Measurements from ENCODE around the gene PLCB3.
"Not testable (repeated sequence)": the region's sequence is repeated elsewhere in the genome, so short reads cannot be mapped to it uniquely, and the experiment has no call there.

PLCB3 gene

GRCh38 chr11:64294774-64295173 lies 43.4 kb downstream of the PLCB3 start:
- in situ Hi-C loops (cut with MboI; ENCODE audit: low pct_unique_long_range_greater_than_20kb, low sequenced_read_pairs) = no loop called here
- DNase-seq = no peak

DNA sequence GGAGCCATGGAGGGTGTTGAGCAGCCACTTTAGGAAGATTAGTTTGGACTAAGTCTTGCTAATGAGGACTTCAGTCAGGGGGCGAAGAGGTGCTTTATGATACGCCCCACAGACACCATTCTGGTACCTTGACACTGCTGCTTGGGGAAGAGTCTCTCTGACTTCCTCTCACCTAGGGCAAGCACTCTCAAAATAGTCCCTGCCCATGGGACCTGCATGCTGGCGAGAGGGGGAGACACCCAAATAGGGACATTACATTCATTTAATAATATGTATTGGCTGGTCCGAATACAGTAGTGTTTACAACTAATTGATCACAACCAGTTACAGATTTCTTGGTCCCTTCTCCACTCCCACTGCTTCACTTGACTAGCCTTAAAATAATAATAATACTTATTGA lies 44.4 kb downstream of the PLCB3 start:
- DNase-seq = no peak
- in situ Hi-C loops (cut with MboI; ENCODE audit: low pct_unique_long_range_greater_than_20kb, low sequenced_read_pairs) = no loop called here

DNA sequence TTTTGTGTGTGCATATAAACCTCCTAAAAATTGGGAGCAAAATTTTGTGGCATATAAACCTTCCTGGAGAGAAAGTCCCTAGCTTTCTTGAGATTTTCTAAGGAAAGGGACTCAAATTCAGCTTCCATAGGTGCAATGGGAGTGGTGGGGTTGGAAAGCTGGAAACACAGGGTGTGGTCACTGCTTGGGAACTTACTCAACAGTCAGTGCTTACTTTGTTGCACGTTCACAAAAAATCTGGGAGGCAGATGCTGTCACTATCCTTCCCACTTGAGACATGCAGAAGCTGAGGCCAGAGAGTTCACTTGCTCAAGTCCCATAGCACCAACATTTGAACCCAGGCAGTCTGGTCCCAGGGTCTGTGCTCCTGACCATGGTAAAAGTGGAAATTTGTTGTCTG lies 44.9 kb downstream of the PLCB3 start:
- no peak for DNase-seq
- in situ Hi-C loops (cut with MboI; ENCODE audit: low pct_unique_long_range_greater_than_20kb, low sequenced_read_pairs) = no loop called here

GRCh38 chr11:64296830-64297698 lies 45.7 kb downstream of the PLCB3 start:
- in situ Hi-C loops (cut with MboI; ENCODE audit: low pct_unique_long_range_greater_than_20kb, low sequenced_read_pairs) = no loop called here
- DNase-seq = no peak

GRCh38 chr11:64297699-64298358 lies 46.5 kb downstream of the PLCB3 start:
- DNase-seq = no peak
- in situ Hi-C loops (cut with MboI; ENCODE audit: low pct_unique_long_range_greater_than_20kb, low sequenced_read_pairs) = no loop called here

DNA sequence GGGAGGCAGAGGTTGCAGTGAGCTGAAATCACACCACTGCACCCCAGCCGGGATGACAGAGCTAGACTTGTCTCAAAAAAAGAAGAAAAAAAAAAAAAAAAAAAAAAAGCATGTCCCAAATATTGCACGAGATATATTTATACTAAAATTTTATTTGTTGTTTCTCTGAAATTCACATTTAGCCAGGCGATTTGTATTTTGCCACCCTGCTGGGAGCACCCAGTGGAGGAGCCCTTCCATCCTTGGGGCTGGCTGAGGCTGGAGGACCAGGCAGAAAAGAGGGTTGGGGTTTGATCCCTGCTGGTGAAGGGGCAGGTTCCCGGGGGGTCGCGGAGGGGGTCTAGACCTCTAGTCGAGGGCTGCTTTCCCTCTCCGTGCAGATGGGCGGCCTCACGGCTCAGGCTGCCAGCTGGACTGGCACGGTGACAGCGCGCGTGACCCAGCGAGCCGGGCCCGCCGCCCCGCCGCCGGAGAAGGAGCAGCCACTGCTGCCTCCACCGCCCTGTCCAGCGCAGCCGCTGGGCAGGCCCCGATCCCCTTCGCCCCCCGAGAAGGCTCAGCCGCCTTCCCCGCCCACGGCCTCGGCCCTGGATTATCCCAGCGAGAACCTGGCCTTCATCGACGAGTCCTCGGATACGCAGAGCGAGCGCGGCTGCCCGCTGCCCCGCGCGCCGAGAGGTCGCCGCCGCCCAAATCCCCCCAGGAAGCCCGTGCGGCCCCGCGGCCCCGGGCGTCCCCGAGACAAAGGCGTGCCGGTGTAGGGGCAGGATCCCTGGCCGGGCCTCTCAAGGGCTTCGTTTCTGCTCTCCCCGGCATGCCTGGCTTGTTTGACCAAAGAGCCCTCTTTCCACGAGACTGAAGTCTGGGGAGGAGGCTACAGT lies 47.9 kb downstream of the PLCB3 start:
- no peak for DNase-seq
- in situ Hi-C loops (cut with MboI; ENCODE audit: low pct_unique_long_range_greater_than_20kb, low sequenced_read_pairs) = no loop called here

GRCh38 chr11:64299847-64300648 lies 48.7 kb downstream of the PLCB3 start, which contains the start of gene CATSPERZ:
Gene CATSPERZ, plus strand, starts transcription at chr11:64300358. Its CDS starts 53 bp downstream, at chr11:64300411.
- in situ Hi-C loops (cut with MboI; ENCODE audit: low pct_unique_long_range_greater_than_20kb, low sequenced_read_pairs) = no loop called here
- DNase-seq = no peak

- DNase-seq = no peak
- in situ Hi-C loops (cut with MboI; ENCODE audit: low pct_unique_long_range_greater_than_20kb, low sequenced_read_pairs) = no loop called here
Observed at GRCh38 chr11:64303109-64304031, 52.0 kb downstream of the PLCB3 start.

DNA sequence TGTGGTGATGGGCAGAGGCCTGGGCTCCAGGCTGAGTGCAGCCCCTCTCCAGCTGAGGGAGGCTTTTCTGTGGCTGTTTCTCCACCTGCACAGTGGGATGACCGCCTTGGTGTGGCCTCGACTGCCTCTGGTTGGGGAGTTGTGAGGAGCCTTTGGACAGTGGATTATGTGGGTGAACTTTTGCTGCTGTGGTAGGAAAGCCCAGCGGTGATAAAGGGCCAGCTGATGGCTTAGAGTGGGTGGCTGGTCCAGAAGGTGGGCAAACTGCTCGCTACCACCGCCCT lies 52.6 kb downstream of the PLCB3 start:
- in situ Hi-C loops (cut with MboI; ENCODE audit: low pct_unique_long_range_greater_than_20kb, low sequenced_read_pairs) = no loop called here
- no peak for DNase-seq

DNA sequence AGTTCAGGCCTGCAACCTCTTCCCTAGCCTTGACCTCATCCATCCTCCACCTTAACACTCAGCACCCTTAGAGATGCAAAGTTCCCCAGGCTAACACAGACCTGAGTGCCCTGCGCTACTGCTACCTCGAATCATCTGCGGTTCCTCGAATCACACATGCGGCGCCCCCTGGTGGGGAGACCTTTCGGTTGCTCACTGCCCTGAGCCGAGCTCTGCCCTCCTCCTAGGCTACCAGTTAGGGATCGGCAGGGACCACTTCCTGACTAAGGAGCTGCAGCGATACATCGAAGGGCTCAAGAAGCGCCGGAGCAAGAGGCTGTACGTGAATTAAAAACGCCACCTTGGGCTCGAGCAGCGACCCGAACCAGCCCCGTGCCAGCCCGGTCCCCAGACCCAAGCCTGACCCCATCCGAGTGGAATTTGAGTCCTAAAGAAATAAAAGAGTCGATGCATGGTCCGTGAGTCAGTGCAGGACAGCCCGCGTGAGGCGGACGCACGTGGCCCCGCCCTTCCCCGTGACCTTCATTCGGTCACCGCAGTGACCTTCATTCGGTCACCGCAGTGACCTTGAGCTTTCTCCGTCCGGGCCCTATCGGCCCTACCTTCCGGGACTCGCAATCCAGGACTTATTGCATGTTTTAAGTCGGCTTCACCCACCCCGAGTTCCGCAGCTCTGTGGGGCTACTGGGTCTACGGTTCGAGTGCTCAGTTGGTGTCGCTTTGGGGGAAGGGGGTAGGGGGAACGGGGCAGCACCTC lies 53.2 kb downstream of the PLCB3 start:
- peak; percentile 96 for DNase-seq
- in situ Hi-C loops (cut with MboI; ENCODE audit: low pct_unique_long_range_greater_than_20kb, low sequenced_read_pairs) = no loop called here

DNA sequence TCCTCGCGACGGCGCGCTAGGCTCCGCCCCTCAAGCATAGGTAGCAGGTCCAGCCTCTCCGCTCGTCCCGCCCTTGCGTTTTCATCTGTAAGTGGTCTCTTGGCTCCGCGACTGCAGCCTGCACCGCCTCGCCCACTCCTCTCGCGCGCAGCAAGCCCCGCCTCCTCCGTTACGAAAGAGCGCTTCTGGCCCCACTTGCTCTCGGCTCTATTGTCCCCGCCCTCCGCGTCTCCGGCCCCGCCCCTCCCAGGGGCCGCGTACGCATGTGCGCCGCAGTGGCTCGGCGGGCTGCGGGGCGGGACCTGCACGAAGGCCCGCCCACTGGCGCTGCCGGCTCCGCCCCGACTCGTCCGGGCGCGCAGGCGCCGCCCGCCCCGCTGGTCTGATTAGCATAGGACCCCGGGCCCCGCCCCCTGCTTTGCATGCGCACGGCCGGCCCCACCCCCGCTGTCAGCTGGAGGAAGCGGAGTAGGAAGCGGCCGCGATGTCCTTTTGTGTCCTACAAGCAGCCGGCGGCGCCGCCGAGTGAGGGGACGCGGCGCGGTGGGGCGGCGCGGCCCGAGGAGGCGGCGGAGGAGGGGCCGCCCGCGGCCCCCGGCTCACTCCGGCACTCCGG lies 53.9 kb downstream of the PLCB3 start, which contains the start of gene ESRRA:
Gene ESRRA (plus strand): TSS at position 450 of the 616 bp plus-strand sequence. CDS start 1,656 bp downstream, outside the sequence.
- DNase-seq = peak; percentile 99
- in situ Hi-C loops (cut with MboI; ENCODE audit: low pct_unique_long_range_greater_than_20kb, low sequenced_read_pairs) = no loop called here

- DNase-seq = peak; percentile 89
- in situ Hi-C loops (cut with MboI; ENCODE audit: low pct_unique_long_range_greater_than_20kb, low sequenced_read_pairs) = no loop called here
Observed at GRCh38 chr11:64305691-64306562, 54.6 kb downstream of the PLCB3 start.

DNA sequence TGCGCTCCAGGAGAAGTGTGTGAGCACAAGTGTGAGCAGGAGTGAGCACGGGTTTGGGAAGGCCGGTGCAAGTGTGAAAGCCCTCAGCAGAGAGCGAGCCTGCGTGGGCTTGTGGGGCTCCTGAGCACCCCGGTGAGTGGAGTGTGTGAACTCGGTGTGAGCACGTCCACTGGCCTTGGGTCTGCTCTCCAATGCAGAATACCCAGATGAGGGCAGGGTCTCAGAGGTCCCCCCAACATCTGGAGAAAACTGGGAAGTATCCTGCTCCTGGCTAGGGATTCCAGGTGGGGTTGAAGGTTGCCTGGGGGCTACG lies 55.2 kb downstream of the PLCB3 start:
- no peak for DNase-seq
- in situ Hi-C loops (cut with MboI; ENCODE audit: low pct_unique_long_range_greater_than_20kb, low sequenced_read_pairs) = no loop called here

GRCh38 chr11:64306876-64307622 lies 55.7 kb downstream of the PLCB3 start:
- in situ Hi-C loops (cut with MboI; ENCODE audit: low pct_unique_long_range_greater_than_20kb, low sequenced_read_pairs) = no loop called here
- no peak for DNase-seq

- in situ Hi-C loops (cut with MboI; ENCODE audit: low pct_unique_long_range_greater_than_20kb, low sequenced_read_pairs); DNase-seq: not testable (repeated sequence)
Observed at GRCh38 chr11:64307795-64308194, 56.5 kb downstream of the PLCB3 start.
